HG02885 (cell line): ENCODE results near the gene CCR3.

Experiments
- ATAC-seq: cut with Tn5 transposase; IDR thresholded peaks from one replicate; pipeline ENCODE4 v1.9.1; 2021; ENCODE audit warnings: mild to moderate bottlenecking; ENCODE audit not compliant: unreplicated experiment, poor library complexity

The CCR3 gene

GRCh38 chr3:46218196-46218709, 24.0 kb upstream of the CCR3 start:
- no peak for ATAC-seq

GRCh38 chr3:46221391-46221790, 20.9 kb upstream of the CCR3 start:
- no peak for ATAC-seq

- no peak for ATAC-seq
Measured at GRCh38 chr3:46221938-46222337, 20.3 kb upstream of the CCR3 start.

GRCh38 chr3:46222435-46223161, 19.7 kb upstream of the CCR3 start:
- no peak for ATAC-seq

GRCh38 chr3:46228260-46229242, 13.7 kb upstream of the CCR3 start:
- no peak for ATAC-seq

GRCh38 chr3:46231323-46231722, 10.9 kb upstream of the CCR3 start:
- no peak for ATAC-seq

GRCh38 chr3:46233194-46233593, 9.1 kb upstream of the CCR3 start:
- ATAC-seq, result no peak

- ATAC-seq, result no peak
Measured at GRCh38 chr3:46235425-46235824, 6.8 kb upstream of the CCR3 start.

GRCh38 chr3:46236294-46237054, 5.8 kb upstream of the CCR3 start:
- ATAC-seq, result no peak

GRCh38 chr3:46238386-46238785, 3.9 kb upstream of the CCR3 start:
- no peak for ATAC-seq

GRCh38 chr3:46239301-46239938, 2.8 kb upstream of the CCR3 start:
- no peak for ATAC-seq

- ATAC-seq, result no peak
Measured at GRCh38 chr3:46239952-46240351, 2.3 kb upstream of the CCR3 start.

GRCh38 chr3:46243560-46243959, 1.3 kb downstream of the CCR3 start:
- no peak for ATAC-seq

- ATAC-seq, result no peak
Measured at GRCh38 chr3:46245146-46245545, 2.9 kb downstream of the CCR3 start.

- no peak for ATAC-seq
Measured at GRCh38 chr3:46252980-46253379, 10.7 kb downstream of the CCR3 start.

GRCh38 chr3:46258525-46258924, 16.3 kb downstream of the CCR3 start:
- ATAC-seq, result no peak

GRCh38 chr3:46261926-46262594, 19.8 kb downstream of the CCR3 start:
- ATAC-seq, result no peak

- no peak for ATAC-seq
Measured at GRCh38 chr3:46264002-46264401, 21.7 kb downstream of the CCR3 start.

- no peak for ATAC-seq
Measured at GRCh38 chr3:46266598-46266997, 24.3 kb downstream of the CCR3 start.
